NCI-H748 (cell line): Measurements from ENCODE around the gene PCSK6.
A peak's percentile ranks its signal among the peaks of the same experiment; 100 is the strongest.
"Not testable (repeated sequence)": the region's sequence is repeated elsewhere in the genome, so short reads cannot be mapped to it uniquely, and the experiment has no call there.

Experiments
- DNase-seq: peaks from one replicate; lab custom pipeline; 2025; ENCODE audit not compliant: unreplicated experiment; lab: John Stamatoyannopoulos, UW

The PCSK6 gene

DNA sequence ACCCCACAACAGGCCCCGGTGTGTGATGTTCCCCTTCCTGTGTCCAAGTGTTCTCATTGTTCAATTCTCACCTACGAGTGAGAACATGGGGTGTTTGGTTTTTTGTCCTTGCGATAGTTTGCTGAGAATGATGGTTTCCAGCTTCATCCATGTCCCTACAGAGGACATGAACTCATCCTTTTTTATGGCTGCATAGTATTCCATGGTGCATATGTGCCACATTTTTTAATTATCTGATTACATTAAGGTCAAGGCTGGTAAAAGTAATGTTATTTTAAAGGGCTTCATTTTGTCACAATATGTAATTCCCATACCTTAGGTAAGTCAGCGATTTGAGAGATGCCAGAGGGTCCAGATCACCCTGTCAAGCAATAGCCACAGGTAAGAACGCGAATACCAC lies 202.2 kb downstream of the PCSK6 start:
- not testable (repeated sequence) for DNase-seq

DNA sequence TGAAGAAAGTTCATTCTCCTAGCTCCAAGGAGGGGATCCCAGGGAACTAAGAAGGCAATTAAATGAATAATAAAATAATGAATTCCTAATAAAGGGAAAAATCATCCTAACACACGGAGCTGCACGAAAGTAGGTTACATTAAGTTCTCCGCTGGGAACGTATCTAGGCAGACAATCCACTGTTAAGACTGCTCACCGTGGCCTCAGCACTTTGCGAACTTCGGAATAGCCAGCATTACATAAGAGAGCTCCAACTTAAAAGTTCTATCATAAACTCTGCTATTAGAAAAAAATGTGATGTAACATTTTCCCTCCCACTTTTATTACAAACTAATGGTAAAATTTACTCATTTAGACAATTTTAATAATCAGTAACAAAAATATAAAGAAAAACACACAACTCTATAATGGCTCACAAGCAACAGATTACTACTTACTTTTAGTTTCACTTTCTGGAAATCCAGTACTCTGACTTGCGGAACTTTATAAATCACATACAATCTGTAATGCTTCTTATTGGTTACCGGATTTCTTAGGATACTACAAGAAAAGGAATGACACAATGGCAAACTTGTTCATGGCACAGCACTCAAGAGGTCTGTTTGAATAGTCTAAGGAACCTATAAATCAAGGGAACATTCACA lies 202.9 kb downstream of the PCSK6 start:
- no peak for DNase-seq

DNA sequence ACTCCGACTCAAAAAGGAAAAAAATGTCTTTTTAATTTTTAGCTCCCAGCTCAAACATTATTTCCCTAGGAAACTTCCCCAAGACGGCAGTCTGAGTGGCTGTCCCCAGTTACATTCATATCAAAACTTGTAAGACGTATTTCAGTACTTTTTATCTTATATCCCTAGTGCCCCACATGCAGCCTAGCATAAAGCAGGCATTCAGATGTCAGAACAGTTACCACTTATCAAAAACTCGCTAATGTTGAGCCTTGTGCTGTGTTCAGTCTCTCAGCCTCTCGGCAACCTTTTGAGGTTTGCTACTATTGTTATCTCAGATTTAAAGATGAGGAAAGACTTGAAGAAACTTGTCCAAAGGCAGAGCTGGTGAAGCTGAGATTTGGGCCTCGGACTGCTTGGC lies 205.6 kb downstream of the PCSK6 start:
- DNase-seq = no peak

DNA sequence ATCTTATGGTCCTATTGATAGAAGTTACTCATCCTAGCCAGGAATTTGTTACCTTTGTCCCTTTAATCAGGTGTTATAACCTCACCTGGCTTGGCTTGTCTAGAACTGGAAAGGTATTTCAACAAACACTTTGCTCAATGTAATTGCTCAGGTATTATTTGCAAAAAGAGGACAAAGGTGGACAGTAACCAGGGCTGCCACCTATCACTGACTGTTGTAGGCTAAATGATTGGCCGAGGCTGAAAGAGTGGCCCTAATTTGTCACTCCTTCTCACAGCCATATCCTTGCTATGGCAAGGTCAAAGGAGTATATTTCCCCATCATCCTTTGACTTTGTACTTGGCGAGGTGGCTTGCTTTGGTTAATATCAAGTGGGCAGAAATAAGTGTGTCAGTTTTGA lies 209.5 kb downstream of the PCSK6 start:
- DNase-seq = no peak

DNA sequence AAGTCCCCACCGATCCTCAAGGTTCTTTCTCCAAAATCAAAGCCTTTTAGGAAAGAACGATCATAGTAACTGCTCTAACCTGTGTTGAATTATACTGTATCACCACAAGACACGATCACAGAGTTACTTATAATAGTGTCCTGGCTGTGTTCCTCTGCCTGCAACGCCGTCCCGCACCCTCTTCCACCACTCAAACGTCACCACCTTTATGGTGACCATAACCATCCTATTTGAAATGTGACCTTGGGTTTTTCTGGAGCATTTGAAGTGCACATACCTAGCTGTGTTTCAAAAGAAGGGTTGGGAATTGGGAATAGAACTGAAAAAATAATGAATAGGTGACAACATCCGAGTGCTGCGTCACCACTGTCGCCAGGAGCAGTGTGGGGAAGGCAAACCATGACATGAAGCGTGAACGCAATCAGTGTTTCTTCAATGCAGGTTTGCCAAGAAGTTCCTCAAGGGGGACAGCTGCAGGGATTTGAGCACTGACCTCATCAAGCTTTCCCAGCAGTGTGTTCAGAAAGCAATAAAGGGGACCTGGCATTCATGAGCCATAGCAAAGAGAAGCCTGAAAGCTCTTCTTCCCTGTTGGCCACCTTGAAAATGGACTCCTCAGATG lies 211.5 kb downstream of the PCSK6 start:
- DNase-seq = no peak

DNA sequence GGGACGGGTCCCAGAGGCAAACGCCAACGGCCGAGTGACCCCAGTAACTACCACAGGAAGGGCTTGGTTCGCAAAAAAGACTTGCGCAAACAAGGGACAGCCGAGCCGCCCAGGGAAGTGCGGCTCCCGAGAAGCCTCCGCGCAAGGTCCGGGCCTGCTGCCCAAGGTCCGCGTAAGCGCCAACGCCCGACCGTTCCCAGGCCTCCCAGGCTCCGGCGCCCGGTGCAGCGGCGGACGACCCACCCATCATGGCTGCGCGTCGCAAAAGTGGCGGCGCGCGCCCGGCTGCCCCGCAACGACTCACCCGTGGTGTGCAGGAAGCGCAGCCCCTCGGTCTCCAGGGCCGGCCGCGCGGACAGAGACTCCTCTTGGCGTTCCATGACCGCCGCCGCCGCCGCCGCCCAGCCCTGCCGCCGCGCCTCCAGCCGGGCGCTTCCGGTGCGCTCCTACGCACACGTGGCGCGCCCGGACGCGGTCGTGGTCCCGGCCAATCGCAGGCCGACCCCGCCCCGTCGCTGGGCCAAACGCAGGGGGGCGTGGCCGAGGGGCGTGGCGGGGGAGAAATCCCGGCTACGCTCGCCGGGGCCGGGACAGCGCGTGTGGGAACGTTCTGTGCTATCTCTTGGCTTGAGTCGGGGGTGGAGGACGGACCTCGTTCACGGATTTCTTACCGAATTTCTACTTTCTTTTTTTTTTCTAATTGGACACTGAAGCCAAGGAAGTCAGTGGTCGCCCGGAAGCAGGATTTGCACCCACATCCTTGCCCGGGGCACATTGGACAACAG lies 212.3 kb downstream of the PCSK6 start, which contains the start of gene SELENOS:
Gene SELENOS, minus strand, starts transcription at position 448 of the 785 bp plus-strand sequence. Its CDS starts 68 bp downstream, at position 380.
- peak; percentile 87 for DNase-seq

DNA sequence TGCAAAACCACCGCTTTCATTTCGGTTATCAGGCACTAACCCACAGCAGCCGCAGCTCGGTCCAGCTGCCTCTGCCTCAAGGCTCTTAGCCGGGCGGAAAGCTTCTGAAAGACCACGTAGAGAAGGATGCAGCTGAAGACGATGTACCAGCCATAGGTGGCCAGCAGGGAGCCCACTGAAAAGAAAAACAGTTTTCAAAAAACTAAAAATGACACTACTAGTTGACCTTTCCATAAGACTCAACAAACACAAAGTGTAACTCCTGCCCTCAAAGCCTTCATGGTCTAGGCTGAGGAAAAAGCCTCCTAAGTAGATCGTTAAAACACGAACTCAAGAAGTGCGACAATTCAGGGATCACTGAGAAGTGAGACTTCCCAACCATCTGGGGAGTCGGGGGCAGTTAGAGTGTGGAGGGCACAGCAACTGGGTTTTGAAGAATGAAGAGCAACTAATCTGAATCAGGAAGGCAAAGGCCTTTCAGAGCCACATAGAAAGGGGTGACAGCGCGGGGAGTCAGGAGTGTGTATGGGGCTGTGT lies 212.9 kb downstream of the PCSK6 start:
- DNase-seq = peak; percentile 29

DNA sequence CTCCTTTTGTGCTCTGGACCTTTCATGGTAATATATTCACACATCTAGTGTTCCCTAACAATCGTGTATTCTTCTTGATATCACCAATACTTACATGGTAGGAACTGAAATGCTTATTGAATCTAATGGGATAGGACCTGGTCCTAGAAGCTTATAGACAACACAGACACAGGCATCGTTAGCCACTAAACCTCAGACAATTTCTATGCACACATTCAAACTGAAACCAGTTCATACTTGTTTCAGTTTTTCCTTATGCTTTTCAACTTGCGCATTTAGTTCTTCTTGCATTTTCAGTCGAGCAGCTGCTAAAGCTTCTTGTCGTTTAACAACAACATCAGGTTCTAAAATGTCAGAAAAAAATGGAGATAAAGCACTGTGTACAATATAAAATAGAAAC lies 214.5 kb downstream of the PCSK6 start:
- no peak for DNase-seq

DNA sequence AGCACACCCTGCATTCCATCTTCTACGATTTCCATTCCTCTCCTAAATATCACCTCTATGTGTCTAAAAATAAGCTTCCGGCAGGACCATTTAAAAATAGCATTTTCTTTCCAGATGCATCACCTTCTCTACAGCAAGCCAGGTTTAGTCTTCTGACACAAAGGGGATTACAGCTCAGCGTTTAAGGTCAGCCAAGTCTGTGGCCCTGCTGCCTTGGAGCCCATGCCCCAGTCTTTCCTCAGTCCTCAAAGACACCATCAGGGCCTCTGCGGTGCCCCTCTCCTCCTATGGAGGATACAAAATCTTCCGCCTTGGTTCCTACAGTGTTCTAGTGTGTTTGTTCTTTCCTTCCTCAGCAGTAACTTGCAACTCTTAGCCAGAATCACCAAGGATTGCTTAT lies 216.0 kb downstream of the PCSK6 start:
- no peak for DNase-seq

DNA sequence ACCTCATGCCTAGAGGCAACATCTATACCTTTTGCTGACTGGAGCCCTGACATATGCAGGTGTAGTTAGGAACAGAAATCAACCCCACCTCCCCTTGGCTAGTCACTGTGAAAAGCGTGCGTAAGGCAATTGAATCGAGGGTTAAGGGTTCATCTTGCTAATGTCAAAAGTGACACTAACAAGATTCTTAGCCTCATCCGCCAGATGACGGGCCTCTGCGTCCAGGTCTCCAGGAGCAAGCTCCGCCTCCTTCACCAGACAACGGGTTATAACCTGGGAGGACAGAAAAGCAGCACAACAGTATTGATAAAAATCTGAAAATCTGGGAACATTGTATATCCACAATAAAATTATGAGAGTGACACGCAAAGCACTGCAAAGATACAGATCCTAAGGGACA lies 216.9 kb downstream of the PCSK6 start:
- no peak for DNase-seq

DNA sequence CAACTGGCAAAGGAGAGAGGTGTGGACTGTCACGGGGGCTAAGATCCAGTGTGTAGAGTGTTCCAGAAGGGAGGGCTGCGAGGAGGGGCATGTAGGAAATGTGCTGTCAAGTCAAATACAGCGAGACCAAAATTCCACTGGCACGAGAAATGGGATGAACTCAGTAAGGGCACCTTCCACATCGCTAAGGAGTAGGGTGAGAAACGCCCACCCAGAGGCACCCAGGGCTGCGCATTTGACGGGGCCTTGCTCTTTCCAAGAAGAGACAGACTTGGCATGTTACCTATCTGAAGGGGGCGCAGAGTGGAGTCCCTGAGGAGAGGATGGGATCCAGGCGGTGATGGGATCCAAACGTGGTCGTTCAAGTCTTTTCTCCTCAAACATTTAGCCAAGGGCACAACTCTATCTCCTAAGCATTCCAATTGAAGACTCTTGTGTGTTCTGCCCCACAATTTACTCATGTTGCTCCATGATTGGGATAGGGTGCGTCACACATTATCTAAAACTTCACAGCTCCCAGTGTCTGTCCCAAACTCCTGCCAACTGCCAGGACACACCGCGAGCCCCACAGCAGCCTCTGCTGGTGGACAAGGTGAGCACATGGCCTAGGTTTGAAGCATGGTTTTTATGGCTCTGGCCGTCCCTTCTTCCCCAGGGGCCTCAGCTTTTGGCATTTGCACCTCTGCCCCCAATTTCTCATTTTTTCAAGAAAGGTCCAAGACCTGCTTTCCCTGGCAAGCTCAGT lies 219.9 kb downstream of the PCSK6 start:
- DNase-seq = no peak

DNA sequence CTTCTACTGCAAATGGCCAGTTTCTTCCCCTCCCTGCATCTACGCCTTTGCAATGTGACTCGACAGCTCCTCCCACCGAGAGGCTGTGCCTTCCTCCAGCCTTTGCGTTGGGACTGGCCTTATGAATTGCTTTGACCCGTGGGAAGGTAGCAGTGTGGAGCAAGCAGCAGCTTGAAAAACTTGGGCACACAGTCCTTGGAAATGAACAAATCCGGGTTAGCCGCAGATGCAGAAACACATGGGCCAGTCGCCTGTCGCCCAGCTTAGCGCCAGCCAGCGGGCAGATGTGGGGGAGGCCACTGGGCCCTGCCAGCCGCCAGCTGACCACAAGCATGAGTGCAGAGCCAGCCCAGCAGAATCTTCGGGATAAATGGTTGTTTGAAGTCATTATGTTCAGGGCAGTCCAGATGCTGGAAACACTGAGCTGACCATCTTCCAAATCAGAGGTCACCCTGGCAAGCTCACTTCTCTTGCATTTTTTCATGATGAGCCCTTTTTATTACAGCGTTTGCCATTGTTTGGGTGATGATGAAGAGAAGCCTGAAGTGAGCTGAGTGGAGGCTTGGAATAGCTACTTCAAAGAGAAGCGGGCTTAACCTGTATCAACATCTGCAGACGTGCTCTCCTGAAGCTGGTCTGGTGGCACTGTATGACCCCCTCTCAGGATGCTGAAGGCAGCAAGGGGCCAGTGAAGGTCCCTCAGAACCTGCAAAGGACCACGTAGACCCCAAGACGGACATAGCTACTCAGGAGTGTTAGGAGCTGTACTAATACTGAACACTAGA lies 222.0 kb downstream of the PCSK6 start:
- DNase-seq = no peak

DNA sequence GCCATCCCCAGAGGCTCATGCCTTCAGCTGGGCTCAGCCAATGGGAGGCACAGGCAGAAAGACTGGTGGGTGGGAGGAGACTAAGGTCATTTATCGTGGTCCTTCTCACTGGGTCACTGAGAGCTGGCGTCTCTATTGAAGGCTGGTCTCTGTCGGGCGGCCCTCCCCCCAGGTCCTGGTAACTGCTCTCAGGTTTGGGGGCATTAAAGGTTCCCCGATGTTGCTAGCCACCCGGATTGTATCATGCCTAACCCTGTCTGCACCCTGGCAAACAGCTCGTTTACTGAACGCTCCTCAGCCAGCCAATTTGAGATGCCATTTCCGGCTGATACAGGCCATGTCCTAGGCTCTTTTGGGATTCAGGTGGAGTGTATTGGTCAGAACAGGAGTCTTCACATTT lies 222.7 kb downstream of the PCSK6 start:
- DNase-seq = no peak

DNA sequence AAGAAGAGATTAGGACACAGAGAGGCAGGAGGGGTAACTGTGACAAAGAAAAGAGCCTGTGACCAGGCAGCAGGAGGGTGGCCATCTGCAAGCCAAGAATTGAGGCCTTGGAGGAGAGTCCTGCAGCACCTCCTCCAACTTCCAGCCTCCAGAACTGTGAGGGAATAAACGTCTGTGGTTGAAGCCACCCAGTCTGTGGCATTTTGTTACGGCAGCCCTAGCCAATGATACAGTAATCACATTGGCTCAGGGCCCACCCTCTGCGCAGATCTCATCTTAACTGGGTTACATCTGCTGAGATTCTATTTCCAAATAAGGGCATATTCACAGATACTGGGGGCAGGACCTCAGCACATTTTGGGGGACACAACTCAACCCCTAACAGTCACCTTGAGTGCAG lies 223.5 kb downstream of the PCSK6 start:
- no peak for DNase-seq

DNA sequence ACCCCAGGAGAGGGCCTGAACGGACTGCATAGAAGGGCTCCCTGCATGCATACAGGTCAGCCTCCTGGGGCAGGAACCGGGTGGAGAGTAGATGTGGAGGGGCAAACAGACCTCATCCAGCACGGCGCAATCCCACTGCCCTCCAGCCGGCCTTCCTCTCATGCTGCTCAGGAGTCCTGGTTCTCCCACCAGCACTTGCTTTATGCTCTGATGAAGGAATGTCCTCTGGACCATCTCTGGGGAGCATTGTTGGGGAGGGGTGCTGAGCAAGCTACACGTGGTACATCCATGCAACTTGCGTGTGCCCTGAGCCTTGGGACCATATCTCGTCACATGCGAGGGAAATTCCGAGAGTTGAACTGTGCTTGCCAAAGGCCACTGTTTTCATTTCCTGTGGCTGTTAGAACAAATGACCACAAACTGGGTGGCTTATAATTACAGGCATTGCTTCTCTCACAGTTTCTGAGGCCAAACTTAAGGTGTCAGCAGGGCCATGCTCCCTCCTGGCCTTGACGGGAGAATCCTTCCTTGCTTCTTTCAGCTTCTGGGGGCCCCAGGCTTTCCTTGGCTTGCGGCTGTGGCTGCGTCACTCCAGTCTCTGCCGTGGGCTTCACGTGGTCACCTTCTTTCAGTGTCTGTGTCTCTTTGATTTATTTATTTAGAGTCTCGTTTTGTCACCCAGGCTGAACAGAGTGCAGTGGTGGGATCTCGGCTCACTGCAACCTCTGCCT lies 224.4 kb downstream of the PCSK6 start:
- DNase-seq = no peak

DNA sequence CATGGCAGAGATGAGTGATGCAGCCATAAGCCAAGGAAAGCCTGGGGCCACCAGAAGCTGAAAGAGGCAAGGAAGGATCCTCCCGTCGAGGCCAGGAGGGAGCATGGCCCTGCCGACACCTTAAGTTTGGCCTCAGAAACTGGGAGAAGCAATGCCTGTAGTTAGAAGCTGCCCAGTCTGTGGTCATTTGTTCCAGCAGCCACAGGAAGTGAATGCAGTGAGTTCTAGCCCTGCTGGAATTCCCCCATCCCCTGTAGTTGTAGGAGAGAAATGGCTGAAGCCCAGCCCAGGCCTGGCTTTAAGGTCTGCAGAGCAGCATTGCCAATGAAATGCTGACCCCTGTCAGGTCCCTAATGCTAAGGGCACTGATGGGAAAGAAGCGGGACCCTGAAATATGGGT lies 225.5 kb downstream of the PCSK6 start:
- DNase-seq = no peak

DNA sequence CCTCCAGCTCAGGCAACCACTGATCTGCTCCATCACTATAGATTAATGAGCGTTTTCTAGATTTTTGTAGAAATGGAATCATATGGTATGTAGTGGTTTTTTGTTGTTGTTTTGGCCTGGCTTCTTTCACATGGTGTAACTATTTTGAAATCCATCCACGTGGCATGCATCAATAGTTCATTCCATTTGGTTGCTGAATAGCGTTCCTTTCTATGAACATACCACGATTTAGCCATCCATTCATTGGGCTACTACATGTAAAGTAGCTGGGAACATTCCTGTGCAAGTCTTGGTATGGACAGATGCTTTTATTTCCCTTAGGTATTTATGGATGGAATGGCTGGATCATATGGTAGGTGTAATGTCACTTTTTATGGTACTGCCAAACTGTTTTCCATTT lies 227.0 kb downstream of the PCSK6 start:
- no peak for DNase-seq

DNA sequence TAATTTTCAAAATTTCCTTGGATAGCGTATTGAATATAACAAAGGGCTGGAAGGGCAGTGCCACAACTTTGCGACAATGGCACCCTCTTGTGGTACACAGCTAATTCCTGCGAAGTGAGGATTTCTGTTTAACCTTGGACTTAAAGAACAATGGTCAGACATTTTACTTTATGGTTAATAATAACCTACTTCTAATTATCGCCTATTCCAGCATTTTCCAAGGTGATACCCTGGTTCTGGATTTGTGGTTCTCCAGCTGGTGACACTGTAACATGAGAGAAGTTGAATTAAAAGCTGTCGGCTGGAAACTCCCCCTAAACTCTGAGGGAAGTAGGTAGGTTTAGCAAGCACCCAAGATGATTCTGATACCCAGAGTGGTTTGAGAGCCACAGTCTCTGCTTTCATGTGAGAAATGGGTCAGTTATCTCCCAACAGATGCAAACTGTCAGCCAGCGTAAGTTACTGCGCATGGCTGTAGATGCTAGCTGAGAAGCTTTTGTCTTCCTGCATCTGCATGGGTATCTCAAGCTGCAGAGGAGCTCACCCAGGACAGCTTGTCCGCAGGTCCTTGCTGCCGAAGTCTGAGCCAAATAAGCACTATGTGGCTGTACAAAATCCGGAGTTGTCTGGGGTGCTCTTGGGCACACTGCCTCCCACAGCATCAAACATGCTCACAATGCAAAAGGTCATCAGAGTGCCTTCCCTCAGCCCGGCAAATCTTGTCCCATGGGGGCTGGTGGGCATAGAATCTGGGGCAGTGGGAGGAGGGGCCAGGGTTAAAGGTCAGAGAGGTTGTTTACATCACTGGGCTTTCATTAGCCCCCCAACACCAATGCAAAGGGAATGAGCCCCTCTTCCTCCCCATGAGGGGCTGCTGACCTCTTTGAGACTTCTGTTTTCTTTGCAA lies 231.0 kb downstream of the PCSK6 start:
- DNase-seq = peak; percentile 58

DNA sequence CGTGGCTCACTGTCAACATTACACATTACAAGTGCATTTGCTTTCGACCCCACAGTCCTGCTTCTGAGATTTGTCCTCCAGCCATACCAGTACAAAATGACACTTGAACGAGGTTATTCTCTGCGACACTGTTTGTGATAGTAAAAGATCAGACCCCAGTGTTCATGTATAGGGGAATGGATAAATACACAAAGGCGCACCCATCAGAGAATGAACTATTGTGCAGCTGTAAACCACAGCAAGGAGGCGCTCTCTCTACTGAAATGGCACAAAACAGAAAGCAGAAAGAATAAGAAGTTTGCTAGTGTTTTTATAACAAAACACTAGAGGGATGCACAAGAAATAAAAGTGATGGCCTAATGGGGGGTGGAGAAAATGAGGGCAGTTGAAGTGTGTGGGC lies 232.8 kb downstream of the PCSK6 start:
- DNase-seq = peak; percentile 8
